Bronchus fibroblast of lung (primary cell): ENCODE data around the gene FDCSP. TPM values are rescaled to one million over a fixed set of nuclear protein-coding genes. Genes with fewer than 3 reads are reported as not detected.

Experiments
- total RNA-seq: library from RNA; depleted of rRNA; stranded (reverse); fragments of >200 nt; gene quantifications from 2 replicates; pipeline ENCODE4 v1.2.3, GENCODE V29; 2015

FDCSP gene
- total RNA-seq: 0.67 TPM in 1 of 2 replicates, not detected in the other

DNA sequence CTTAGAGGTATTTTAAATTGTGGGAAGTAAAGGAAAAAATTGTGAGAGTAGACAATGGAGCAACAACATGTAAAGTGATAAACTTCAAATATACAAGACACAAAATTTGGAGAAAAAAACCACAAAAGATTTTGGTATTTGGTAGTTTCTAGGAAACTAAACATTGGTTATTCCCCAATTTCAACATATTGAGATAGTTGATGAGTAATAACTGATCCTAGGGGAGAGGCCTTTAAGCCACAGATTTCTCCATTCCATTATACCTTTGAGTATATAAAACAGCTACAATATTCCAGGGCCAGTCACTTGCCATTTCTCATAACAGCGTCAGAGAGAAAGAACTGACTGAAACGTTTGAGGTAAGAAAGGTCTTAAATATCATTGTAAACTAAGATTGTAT is at the start of gene FDCSP:
TSS of gene FDCSP (plus strand) at position 301 of the 400 bp plus-strand sequence. CDS start 5,071 bp downstream, outside the sequence.

DNA sequence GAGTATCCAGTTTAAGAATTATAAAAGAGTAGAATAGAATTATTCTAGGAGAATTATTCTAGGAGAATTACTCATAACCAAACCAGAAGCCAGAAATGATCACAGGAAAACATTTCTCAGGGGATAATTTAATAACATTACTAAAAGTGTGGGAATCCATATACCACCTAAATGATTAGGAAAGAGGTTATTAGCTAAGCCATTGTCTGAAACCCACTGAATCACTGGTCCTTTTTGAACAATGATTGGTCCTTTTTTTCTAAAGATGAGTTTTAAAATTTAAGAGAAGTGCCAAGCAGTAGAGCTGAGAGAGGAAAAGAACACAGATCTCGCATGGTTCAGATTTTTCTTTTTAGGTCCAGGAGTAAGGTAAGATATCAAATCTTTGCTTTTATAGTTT is 30.5 kb upstream of the FDCSP start, which contains the start of gene ODAM:
TSS of gene ODAM (plus strand) at position 301 of the 400 bp plus-strand sequence. CDS start 819 bp downstream, outside the sequence.

DNA sequence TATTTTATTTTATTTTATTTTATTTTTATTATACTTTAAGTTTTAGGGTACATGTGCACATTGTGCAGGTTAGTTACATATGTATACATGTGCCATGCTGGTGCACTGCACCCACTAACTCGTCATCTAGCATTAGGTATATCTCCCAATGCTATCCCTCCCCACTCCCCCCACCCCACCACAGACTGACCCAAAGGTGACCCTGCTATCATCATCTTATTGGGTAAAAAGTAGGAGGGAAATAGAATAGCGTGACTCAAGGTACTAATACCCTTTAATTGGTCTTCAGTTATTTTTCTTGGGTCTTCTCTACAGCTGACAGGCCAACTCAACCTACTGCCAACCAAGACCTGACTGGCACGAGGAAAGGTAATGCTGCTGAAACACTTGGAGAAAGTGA is 16.4 kb downstream of the FDCSP start, which contains the start of gene CSN3:
TSS of gene CSN3 (plus strand) at position 301 of the 400 bp plus-strand sequence. CDS start 2,223 bp downstream, outside the sequence.

Other genes with a start within 250 kb of the FDCSP start
- gene STATH, start 230.2 kb upstream of the FDCSP start, total RNA-seq: not detected in 2 replicates
- gene HTN3, start 197.7 kb upstream of the FDCSP start, total RNA-seq: not detected in 2 replicates
- gene HTN1, start 175.7 kb upstream of the FDCSP start, total RNA-seq: not detected in 2 replicates
- gene PRR27, start 71.9 kb upstream of the FDCSP start, total RNA-seq: not detected in 2 replicates
- not detected in 2 replicates for gene ODAM, start 30.4 kb upstream of the FDCSP start, total RNA-seq
- not detected in 2 replicates for gene CSN3, start 16.5 kb downstream of the FDCSP start, total RNA-seq
- not detected in 2 replicates for gene CABS1, start 108.9 kb downstream of the FDCSP start, total RNA-seq
- gene SMR3A, start 134.6 kb downstream of the FDCSP start, total RNA-seq: not detected in 2 replicates
- gene SMR3B, start 157.0 kb downstream of the FDCSP start, total RNA-seq: not detected in 2 replicates
- not detected in 2 replicates for gene OPRPN, start 171.8 kb downstream of the FDCSP start, total RNA-seq
- not detected in 2 replicates for gene MUC7, start 246.1 kb downstream of the FDCSP start, total RNA-seq